ENCODE results near the gene C7. TPM values are rescaled to one million over a fixed set of nuclear protein-coding genes. Genes with fewer than 3 reads are reported as not detected.

C7 gene
- total and polyA plus RNA-seq, 8 donors = 22.4 to 317 (median 181) TPM

DNA sequence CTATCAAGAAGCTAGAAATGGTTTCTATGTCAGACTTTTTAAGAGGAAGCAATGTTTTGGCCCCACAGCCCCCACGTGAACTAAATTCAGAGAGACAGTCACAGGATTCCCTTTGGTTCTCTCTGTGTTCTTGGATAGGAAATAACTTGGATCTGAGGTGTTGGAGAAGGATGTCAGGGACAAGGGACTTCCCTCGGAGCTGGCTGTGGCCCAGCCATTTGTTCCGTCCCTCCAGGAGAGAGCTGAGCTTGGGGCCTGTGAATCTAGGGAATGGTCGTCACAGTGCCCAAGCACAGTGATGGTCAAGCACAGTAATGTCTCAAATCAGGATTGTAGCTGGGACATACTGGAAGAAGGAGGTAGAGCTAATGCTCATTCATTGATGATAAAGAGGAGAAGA, 2.0 kb downstream of the C7 start:
- no peak overlapping the region for H3K27ac ChIP-seq
- H3K9me3 ChIP-seq = no peaks in the 10 kb centered on the region
- H3K4me3 ChIP-seq = peak overlapping the region; percentile 7 to 26 (median 18)
- H3K36me3 ChIP-seq = no peaks in the 10 kb centered on the region
- peak in 1 of 2 donors; percentile 13 for DNase-seq
- no peaks in the 10 kb centered on the region for H3K27me3 ChIP-seq
- intact Hi-C loops (cut with DNase I; ENCODE audit: low total_unique reads) = no loop called here
- peaks cover 0 to 19% (median 6%) of the 10 kb centered on the region in 4 donors for H3K4me1 ChIP-seq
- no peak for TF ChIP-seq POLR2AphosphoS5 (IDR thresholded peaks at IDR 0.05)
- no peak for TF ChIP-seq CTCF (IDR thresholded peaks at IDR 0.05)
- TF ChIP-seq POLR2A (IDR thresholded peaks at IDR 0.05) = no peak
- TF ChIP-seq EP300 (IDR thresholded peaks at IDR 0.05) = no peak
- 57 to 80% (median 62%) methylated on average over 4 of the region's 4 CpGs for WGBS, 5 donors

DNA sequence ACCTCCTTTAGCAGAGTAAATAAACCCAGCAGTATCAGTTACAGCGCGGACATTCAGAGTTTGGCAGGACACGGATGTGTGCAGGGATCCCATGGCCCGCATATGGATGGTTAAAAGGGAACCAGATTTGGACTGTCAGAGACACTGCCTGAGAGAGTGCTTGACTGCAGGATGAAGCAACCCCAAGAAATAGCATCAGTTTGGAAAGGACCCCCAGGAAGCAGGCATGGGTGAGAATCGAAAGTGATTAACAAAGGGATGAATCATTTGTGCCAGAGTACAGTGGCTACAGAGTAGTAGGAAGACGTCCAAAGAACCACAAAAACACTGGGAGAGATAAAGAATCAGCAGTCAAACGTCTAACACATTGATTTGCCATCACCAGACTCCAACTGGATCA, 5.5 kb downstream of the C7 start:
- H3K9me3 ChIP-seq = no peaks in the 10 kb centered on the region
- peak overlapping the region in 1 of 5 donors; percentile 32 for H3K27ac ChIP-seq
- H3K4me1 ChIP-seq = peaks cover 0 to 12% (median 3%) of the 10 kb centered on the region in 4 donors
- no peak for TF ChIP-seq EP300 (IDR thresholded peaks at IDR 0.05)
- no peak for TF ChIP-seq POLR2A (IDR thresholded peaks at IDR 0.05)
- no peak for TF ChIP-seq POLR2AphosphoS5 (IDR thresholded peaks at IDR 0.05)
- no peak for TF ChIP-seq CTCF (IDR thresholded peaks at IDR 0.05)
- no peak for DNase-seq
- intact Hi-C loops (cut with DNase I; ENCODE audit: low total_unique reads) = no loop called here
- WGBS, 5 donors = 53 to 63% (median 56%) methylated on average over 7 of the region's 7 CpGs
- no peaks in the 10 kb centered on the region for H3K27me3 ChIP-seq
- no peaks in the 10 kb centered on the region for H3K36me3 ChIP-seq
- H3K4me3 ChIP-seq = no peak overlapping the region

DNA sequence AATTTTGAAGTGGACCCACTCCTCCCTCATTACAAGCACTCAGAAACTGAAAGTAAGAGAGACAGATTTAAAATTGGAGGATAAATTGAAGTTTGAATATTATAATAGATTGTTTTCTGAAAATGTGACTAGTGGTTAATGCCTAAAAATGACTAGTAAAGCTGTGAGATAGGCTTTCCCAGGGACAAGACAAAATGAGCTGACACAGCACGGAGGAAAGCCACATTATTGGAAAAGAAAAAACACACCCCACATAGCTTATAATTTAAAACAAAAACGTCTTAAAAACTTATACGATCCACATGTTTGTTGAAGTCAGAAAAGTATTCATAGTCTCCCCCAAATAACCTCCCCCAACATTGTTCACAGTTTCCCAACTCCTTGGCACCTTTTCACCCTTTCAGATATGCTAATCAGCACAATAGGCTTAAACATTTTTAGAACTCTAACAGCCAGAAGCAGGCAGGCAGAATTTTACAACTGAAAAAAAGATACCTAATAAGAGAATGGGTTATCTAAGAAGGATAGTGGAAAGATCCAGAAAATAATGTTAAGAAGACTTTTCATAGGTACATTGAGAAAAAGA, 6.1 kb downstream of the C7 start:
- Histone ChIP-seq H3K4me3 (no peak overlapping the region), H3K4me1 (peaks cover 0 to 12% (median 3%) of the 10 kb centered on the region in 4 donors), H3K27ac (peak overlapping the region in 1 of 5 donors; percentile 32), H3K27me3 (no peaks in the 10 kb centered on the region), H3K9me3 (no peaks in the 10 kb centered on the region), H3K36me3 (no peaks in the 10 kb centered on the region)
- TF ChIP-seq POLR2AphosphoS5 (IDR thresholded peaks at IDR 0.05) (no peak), POLR2A (IDR thresholded peaks at IDR 0.05) (no peak), EP300 (IDR thresholded peaks at IDR 0.05) (no peak), CTCF (IDR thresholded peaks at IDR 0.05) (no peak)
- intact Hi-C loops (cut with DNase I; ENCODE audit: low total_unique reads) = no loop called here
- WGBS, 5 donors = 36 to 43% (median 39%) methylated on average over 3 of the region's 3 CpGs
- DNase-seq = no peak

GRCh38 chr5:40916226-40916625, 6.9 kb downstream of the C7 start:
- Histone ChIP-seq H3K9me3 (no peaks in the 10 kb centered on the region), H3K36me3 (no peaks in the 10 kb centered on the region), H3K4me3 (no peak overlapping the region), H3K27ac (no peak overlapping the region), H3K27me3 (no peaks in the 10 kb centered on the region), H3K4me1 (peaks cover 0 to 12% (median 3%) of the 10 kb centered on the region in 4 donors)
- WGBS, 5 donors = 69 to 81% (median 76%) methylated on average over 4 of the region's 4 CpGs
- no peak for TF ChIP-seq POLR2AphosphoS5 (IDR thresholded peaks at IDR 0.05)
- TF ChIP-seq EP300 (IDR thresholded peaks at IDR 0.05) = no peak
- no peak for TF ChIP-seq POLR2A (IDR thresholded peaks at IDR 0.05)
- TF ChIP-seq CTCF (IDR thresholded peaks at IDR 0.05) = no peak
- intact Hi-C loops (cut with DNase I; ENCODE audit: low total_unique reads) = no loop called here
- DNase-seq = no peak
